Activated T-helper 2 cell treated with anti-CD3 and anti-CD28 coated beads, Interferon-gamma antibody, Interleukin-2, Interleukin-4, amounts not matched to agents 10 μg/mL and 5 μg/mL and 100 μg/mL, durations not matched to agents 14 hours and 24 hours and 36 hours (primary cell): ENCODE results near the gene SCO2. TPM values are rescaled to one million over a fixed set of nuclear protein-coding genes. Genes with fewer than 3 reads are reported as not detected.
A peak's percentile ranks its signal among the peaks of the same experiment; 100 is the strongest.
"Not testable (repeated sequence)": the region's sequence is repeated elsewhere in the genome, so short reads cannot be mapped to it uniquely, and the experiment has no call there.

Experiments used
- DNase-seq: peaks from one replicate; pipeline ENCODE4 v3.0.0; 2021; ENCODE audit warnings: low spot score
- H3K27ac Mint-ChIP-seq: one replicate; pipeline ENCODE4 v1.8.0; 2021; ENCODE audit warnings: mixed read lengths
- H3K27me3 Mint-ChIP-seq: one replicate; pipeline ENCODE4 v1.8.0; 2021; ENCODE audit warnings: low read depth, mixed read lengths
- H3K36me3 Mint-ChIP-seq: one replicate; pipeline ENCODE4 v1.8.0; 2021; ENCODE audit warnings: low read depth, mixed read lengths
- H3K4me1 Mint-ChIP-seq: one replicate; pipeline ENCODE4 v1.8.0; 2021; ENCODE audit warnings: low read depth, mixed read lengths
- H3K4me3 Mint-ChIP-seq: one replicate; pipeline ENCODE4 v1.8.0; 2021; ENCODE audit warnings: low read depth, mild to moderate bottlenecking, moderate library complexity, mixed read lengths
- H3K9me3 Mint-ChIP-seq: one replicate; pipeline ENCODE4 v1.8.0; 2021; ENCODE audit warnings: mixed read lengths
- intact Hi-C: fragments of 100-400 bp; cut with micrococcal nuclease; formaldehyde crosslinking; loops from one replicate; pipeline ENCODE4 v1.15.1; 2023
- total RNA-seq: library from RNA; stranded (reverse); gene quantifications from 2 replicates; pipeline ENCODE4 v1.2.3, GENCODE V29; 2022

SCO2 gene
- total RNA-seq, 1 donor from 2014 or later = 3.8 TPM

DNA sequence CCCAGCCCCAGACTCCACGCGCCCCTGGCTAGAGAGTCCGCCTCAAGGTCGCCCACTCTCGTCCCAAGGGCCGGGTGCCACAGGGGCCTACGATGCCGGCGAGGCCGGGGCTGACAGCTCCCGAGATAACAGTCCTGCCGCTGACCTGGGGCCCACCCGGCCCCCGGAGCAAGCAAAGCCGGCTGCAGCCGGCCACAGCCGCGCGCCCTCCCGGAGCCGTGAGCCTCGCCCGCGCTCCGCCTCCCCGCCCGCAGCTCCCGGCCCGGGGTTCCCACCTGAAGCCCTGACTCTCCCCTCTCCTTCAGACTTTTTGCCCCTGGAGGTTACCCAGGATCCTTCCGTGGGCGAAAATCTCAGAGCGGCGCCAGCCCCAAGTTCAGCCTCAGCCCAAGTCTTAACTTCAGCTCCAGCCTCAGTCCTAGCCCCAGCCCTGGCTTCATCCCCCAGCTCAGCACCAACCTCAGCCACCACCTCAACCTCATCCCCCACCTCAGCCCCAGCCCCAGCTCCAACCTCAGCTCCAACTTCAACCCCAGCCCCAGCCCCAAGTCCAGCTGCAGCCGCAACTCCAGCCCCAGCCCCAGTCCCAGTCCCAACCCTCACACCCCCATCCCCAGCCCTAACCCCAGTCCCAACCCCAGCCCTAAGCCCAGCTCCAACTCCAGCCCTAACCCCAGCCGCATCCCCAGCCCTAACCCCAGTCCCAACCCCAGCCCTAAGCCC lies 22.0 kb upstream of the SCO2 start:
- H3K4me1 Mint-ChIP-seq = peaks cover 28% of the 10 kb centered on the region
- H3K27me3 Mint-ChIP-seq = no peaks in the 10 kb centered on the region
- no peaks in the 10 kb centered on the region for H3K9me3 Mint-ChIP-seq
- peaks cover 3% of the 10 kb centered on the region for H3K36me3 Mint-ChIP-seq
- no peak for DNase-seq
- H3K4me3 Mint-ChIP-seq = peak overlapping the region; percentile 39
- intact Hi-C loops = loop anchor here (5.0 kb wide), 1 partner anchor 35 kb away; the partner anchor contains the start of gene CHKB
- peak overlapping the region; percentile 39 for H3K27ac Mint-ChIP-seq

DNA sequence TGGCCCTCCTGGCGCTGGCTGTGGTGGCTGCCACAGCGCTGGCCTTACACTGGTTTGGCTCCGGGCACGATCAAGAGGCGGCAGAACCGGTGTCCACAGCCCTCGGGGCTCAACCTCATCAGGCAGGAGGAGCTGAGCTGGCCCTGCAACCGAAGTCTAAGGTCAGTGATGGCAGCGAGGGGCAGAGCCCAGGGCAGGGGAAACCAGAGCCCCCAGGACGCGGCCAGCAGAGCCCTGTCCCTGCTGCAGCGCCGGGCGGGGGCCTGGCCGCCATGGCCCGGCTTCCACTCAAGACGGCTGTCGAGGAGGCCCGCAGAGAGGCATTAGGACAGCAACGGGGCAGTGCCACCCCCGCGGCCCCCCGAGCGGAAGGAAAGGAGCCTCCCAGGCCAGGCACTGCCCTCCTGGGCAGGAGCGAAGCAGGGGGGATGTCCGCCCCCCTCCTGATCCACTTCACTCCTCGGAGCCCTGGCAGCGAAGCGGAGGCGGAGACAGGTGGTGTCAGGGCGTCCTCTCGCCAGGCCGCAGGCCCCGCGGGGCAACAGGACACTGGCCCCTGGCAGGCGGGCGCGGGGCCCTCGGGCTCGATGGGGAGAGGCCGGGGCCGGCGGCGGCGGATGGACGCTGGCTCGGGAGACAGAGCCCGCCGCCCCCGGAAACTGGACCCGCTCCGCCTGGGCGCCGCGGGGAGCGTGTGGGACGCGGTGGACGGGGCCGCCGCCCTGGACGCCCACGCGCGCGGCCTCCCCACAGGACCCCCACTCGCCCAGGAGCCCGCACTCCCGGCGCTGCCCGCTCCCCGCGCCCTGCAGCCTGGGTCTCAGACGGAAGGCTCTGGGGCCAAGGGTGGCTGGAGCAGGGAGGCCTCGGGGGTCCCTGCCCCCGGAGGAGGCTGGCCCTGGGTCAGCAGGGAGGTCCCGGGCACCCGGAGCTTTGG lies 21.2 kb upstream of the SCO2 start:
- H3K36me3 Mint-ChIP-seq = peaks cover 3% of the 10 kb centered on the region
- H3K27ac Mint-ChIP-seq = no peak overlapping the region
- peaks cover 36% of the 10 kb centered on the region for H3K4me1 Mint-ChIP-seq
- H3K4me3 Mint-ChIP-seq = no peak overlapping the region
- DNase-seq = no peak
- H3K9me3 Mint-ChIP-seq = no peaks in the 10 kb centered on the region
- intact Hi-C loops = loop anchor here (5.0 kb wide), 1 partner anchor 36 kb away; the partner anchor contains the start of gene CHKB
- H3K27me3 Mint-ChIP-seq = no peaks in the 10 kb centered on the region

DNA sequence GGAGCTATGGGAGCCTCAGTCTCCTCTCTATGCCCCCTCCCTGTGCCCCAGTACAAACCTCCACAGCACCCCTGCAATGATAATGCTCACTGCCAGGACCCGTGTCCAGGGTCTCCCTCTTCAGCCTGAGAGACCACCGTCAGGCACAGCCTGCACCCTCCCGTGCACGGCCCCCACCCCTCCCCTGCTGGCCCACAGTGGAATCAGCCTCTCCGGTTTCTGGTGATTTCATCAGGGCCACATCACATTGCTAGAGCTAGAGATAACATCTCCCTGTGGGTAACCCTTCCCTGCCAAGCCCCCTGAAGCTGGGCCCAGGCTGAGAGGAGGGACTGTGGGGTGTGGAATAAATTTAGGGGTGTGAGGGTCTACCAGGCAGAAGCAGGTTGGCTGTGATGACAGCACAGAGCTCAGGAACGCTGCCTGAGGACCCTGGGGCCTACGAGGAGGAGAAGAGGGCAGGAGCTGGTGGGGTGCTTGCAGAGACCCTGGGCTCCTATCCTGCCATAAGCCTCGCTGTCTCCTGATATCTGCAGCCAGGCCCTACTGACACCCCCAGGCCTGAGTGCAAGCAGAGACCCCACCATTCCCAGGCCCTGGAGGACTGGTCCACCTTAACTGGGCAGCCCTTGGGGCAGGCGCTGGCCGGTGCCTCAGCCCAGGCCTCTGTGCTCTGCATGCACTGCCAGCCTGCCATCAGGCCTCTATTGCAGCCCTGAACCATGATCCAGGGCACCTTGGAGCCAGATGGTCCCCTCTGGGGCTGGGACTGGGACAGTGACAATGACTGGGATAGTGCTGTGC lies 20.3 kb upstream of the SCO2 start, which contains the start of gene KLHDC7B:
Gene KLHDC7B (plus strand): TSS at position 378 of the 804 bp plus-strand sequence. CDS start 345 bp downstream, at position 723.
- no peak for DNase-seq
- Mint-ChIP-seq H3K27me3 (no peaks in the 10 kb centered on the region), H3K4me3 (no peak within 1 kb of the TSS), H3K36me3 (peaks cover 3% of the 10 kb centered on the region), H3K9me3 (no peaks in the 10 kb centered on the region), H3K27ac (peak within 1 kb of the TSS; percentile 56), H3K4me1 (peaks cover 45% of the 10 kb centered on the region)
- intact Hi-C loops = loop anchor here (2.0 to 5.0 kb wide), 3 partner anchors 15 to 37 kb away; partner anchors contain the start of genes CHKB and TYMP

DNA sequence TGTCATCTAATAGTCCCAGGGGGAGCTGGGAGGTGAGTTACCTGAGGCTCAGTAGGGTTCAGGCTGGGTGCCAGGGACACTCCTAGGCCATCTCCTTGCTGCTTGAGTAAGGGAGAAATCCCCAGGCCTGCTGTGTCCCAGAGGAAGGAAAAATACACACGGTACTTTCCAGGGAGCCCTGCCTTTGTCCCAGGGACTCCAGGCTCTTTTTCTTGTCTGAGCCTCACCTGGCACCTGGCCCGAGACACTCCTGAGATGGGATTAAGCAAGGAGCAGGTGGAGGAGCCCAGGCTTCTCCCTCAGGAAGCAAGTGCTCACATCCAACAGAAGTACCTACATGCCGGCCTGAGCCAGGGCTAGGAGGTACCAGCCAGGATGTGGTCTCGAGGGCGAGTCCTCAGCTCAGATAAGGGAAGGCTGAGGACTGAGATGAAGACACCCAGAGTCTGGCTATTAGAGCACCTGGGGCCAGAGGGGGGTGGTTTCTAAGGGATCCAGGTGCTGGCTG lies 19.4 kb upstream of the SCO2 start:
- intact Hi-C loops = loop anchor here (2.0 to 5.0 kb wide), 3 partner anchors 14 to 38 kb away; partner anchors contain the start of genes CHKB and TYMP

DNA sequence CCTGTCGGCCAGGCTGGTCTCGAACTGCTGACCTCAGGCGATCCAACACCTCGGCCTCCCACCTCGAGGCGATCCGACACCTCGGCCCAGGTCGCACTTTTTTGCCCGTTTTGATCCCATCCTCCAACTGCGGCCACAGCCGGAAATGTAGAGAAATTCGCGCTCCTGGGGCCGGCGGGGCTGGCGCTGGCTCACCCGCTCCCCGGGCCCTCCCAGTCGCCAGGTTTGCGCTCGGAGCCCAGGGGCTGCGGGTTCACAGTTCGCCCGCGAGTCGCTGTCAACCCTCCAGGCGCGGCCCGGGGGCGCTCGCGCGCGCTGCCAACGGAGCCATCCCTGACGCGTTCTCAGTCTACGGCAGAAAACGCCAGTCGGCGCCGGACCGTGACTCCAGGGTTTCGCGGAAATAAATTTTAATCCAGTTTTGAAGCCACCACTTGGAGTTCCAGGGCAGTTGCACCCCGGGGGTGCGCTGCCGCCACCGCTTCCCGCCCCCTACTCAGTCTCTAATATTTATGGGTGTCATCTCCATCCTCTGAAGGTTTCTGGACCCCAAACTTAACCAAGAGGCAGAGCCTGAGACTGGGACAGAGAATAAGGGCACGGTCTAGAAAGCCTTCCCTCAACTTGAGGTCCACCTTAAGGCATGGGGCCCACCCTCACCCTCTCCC lies 18.8 kb upstream of the SCO2 start:
- Mint-ChIP-seq H3K36me3 (no peaks in the 10 kb centered on the region), H3K9me3 (no peaks in the 10 kb centered on the region), H3K4me1 (peaks cover 53% of the 10 kb centered on the region), H3K27ac (peak overlapping the region; percentile 22), H3K4me3 (peak overlapping the region; percentile 21), H3K27me3 (no peaks in the 10 kb centered on the region)
- intact Hi-C loops = loop anchor here (2.0 kb wide), 2 partner anchors 13 to 17 kb away; partner anchors contain the start of gene TYMP
- DNase-seq = peak; percentile 73

More for the DNA sequence above, 19.4 kb upstream of the SCO2 start:
- H3K4me3 Mint-ChIP-seq = no peak overlapping the region
- no peaks in the 10 kb centered on the region for H3K27me3 Mint-ChIP-seq
- no peaks in the 10 kb centered on the region for H3K9me3 Mint-ChIP-seq
- DNase-seq = peak; percentile 18
- peaks cover 48% of the 10 kb centered on the region for H3K4me1 Mint-ChIP-seq
- H3K27ac Mint-ChIP-seq = peak overlapping the region; percentile 22
- H3K36me3 Mint-ChIP-seq = no peaks in the 10 kb centered on the region

DNA sequence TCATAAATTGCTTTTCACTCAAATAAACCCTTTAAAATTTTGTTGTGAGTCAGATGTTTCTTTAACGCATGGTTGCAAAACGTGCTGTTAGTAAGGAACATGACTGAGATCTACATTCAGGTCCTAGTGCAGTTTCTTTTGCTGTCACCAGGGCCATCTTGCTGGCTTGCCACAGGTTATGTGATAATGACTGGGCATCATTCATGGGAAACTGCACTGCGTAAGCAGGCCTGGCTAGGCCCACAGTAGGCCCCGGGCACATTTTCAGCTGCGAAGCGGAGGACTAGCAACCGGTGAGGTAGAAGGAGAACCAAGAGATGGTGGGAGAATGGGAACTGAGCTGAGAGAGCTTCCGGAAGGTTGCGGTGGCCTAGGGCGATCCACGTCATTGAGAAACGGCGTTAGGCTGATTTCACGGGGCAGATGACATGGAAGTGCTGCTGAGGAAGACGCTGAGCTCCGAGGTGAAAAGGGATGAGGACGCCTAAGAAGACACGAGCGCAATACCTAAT lies 17.1 kb upstream of the SCO2 start:
- H3K4me1 Mint-ChIP-seq = peaks cover 62% of the 10 kb centered on the region
- no peak for DNase-seq
- intact Hi-C loops = no loop called here
- peak overlapping the region; percentile 88 for H3K27ac Mint-ChIP-seq
- no peaks in the 10 kb centered on the region for H3K36me3 Mint-ChIP-seq
- H3K27me3 Mint-ChIP-seq = no peaks in the 10 kb centered on the region
- H3K4me3 Mint-ChIP-seq = no peak overlapping the region
- no peaks in the 10 kb centered on the region for H3K9me3 Mint-ChIP-seq

DNA sequence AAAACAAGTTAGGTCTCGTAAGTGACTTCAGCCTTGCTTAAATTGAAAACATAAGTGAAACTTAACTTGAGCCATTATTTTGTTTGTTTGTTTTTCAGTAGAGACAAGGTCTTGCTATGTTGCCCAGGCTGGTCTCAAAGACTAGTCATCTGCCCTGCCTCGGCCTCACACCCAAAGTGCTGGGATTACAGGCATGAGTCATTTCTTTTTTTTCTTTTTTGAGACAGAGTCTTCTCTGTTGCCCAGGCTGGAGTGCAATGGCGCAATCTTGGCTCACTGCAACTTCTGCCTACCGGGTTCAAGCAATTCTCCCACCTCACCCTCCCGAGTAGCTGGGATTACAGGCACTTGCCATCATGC lies 16.2 kb upstream of the SCO2 start:
- intact Hi-C loops, H3K36me3 Mint-ChIP-seq, H3K27me3 Mint-ChIP-seq, H3K9me3 Mint-ChIP-seq, H3K4me3 Mint-ChIP-seq: not testable (repeated sequence)
- Mint-ChIP-seq H3K27ac (peak overlapping the region; percentile 88), H3K4me1 (peaks cover 63% of the 10 kb centered on the region)
- peak; percentile 25 for DNase-seq

DNA sequence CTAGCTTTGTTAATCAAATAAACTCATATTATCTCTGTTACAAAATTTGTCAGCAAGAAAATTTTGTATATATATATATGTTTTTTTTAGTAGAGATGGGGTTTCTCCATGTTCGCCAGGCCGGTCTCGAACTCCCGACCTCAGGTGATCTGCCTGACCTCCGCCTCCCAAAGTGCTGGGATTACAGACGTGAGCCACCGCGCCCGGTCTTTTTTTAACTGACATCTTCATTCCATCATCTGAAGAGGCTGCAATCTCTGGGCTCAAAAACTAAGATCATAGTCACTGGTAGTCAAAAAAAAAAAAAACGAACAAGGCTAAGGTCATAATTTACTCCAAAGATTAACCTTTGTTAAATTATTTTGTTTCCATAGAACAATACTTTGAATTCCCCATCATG lies 15.0 kb upstream of the SCO2 start:
- peak overlapping the region; percentile 42 for H3K4me3 Mint-ChIP-seq
- H3K9me3 Mint-ChIP-seq = no peaks in the 10 kb centered on the region
- H3K27ac Mint-ChIP-seq = peak overlapping the region; percentile 88
- no peaks in the 10 kb centered on the region for H3K27me3 Mint-ChIP-seq
- intact Hi-C loops = no loop called here
- H3K36me3 Mint-ChIP-seq = no peaks in the 10 kb centered on the region
- H3K4me1 Mint-ChIP-seq = peaks cover 56% of the 10 kb centered on the region
- no peak for DNase-seq

DNA sequence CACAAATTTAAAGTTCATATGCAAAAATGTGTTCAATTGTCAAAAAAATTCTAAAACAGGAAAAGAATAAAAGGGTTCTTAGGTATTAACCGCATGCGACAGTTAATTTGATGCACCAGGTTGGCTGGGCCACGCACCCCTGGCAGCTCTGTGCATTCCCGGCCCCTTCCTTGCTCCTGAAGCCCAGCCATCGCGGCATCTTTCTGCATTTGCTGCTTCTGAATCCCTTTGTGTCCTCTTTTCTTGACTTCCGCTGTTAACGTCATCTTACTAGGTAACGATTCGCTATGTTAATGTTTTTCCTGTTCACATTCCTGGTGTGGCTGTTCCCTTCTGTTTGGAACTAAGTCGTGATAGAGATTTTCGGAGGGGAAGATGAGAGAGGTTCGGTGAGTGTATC lies 12.4 kb upstream of the SCO2 start:
- Mint-ChIP-seq H3K4me1 (peaks cover 65% of the 10 kb centered on the region), H3K27ac (peak overlapping the region; percentile 81), H3K27me3 (no peaks in the 10 kb centered on the region)

DNA sequence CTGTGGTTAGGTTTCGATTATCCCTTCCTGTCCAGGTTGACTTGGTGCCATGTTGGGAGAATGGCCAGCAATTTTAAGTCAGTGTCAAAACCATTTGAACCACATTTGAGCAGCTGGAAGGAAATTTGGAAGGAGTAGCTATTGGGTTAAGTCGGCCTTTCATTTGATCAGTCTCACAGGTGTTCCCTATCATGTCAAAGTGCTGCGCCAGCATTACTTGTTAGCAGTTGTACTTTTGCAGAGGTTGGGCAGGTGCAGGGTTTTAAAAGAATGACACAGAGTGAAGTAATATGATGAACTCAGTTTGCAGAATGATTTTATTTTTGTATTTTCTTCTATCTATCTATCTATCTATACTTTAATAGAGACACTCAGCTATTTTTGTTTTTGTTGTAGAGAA lies 10.8 kb upstream of the SCO2 start:
- Mint-ChIP-seq H3K27ac (no peak overlapping the region), H3K36me3 (no peaks in the 10 kb centered on the region), H3K9me3 (no peaks in the 10 kb centered on the region), H3K4me3 (no peak overlapping the region), H3K4me1 (peaks cover 53% of the 10 kb centered on the region), H3K27me3 (no peaks in the 10 kb centered on the region)
- no peak for DNase-seq
- intact Hi-C loops = no loop called here

More for the DNA sequence above, 12.4 kb upstream of the SCO2 start:
- intact Hi-C loops = loop anchor here (2.0 kb wide), 1 partner anchor 83 kb away; no protein-coding TSS in a partner anchor
- no peaks in the 10 kb centered on the region for H3K9me3 Mint-ChIP-seq
- H3K4me3 Mint-ChIP-seq = no peak overlapping the region
- no peak for DNase-seq
- H3K36me3 Mint-ChIP-seq = no peaks in the 10 kb centered on the region

DNA sequence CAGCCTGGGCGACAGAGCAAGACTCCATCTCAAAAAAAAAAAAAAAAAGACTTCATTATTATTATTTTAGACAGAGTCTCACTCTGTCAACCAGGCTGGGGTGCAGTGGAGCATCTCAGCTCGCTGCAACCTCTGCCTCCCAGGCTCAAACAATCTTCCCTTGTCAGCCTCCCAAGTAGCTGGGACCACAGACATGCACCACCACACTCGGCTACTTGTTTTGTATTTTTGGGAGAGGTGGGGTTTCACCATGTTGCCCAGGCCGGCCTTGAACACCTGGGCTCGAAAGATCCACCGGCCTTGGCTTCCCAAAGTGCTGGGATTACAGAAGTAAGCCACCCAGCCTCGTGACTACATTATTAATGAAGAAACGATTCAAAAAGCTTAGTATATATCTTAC lies 9.7 kb upstream of the SCO2 start:
- intact Hi-C loops = no loop called here
- Mint-ChIP-seq H3K36me3 (no peaks in the 10 kb centered on the region), H3K4me1 (peaks cover 44% of the 10 kb centered on the region), H3K9me3 (no peaks in the 10 kb centered on the region), H3K27me3 (no peaks in the 10 kb centered on the region), H3K27ac (no peak overlapping the region), H3K4me3 (no peak overlapping the region)
- no peak for DNase-seq
